ENCODE measurements around the gene MBLAC2. TPM values are rescaled to one million over a fixed set of nuclear protein-coding genes. Genes with fewer than 3 reads are reported as not detected.
A peak's percentile ranks its signal among the peaks of the same experiment; 100 is the strongest.

The MBLAC2 gene
- polyA plus RNA-seq, 1 donor = 5.4 TPM

GRCh38 chr5:90446961-90447360 is 27.6 kb downstream of the MBLAC2 start:
- no peak for DNase-seq

- no peak for DNase-seq
Measured at GRCh38 chr5:90440644-90441043, 33.9 kb downstream of the MBLAC2 start.

- DNase-seq = no peak
Measured at GRCh38 chr5:90438100-90438499, 36.5 kb downstream of the MBLAC2 start.

- no peak for DNase-seq
Measured at GRCh38 chr5:90437663-90438062, 36.9 kb downstream of the MBLAC2 start.

- peak; percentile 20 for DNase-seq
Measured at GRCh38 chr5:90434116-90434714, 40.4 kb downstream of the MBLAC2 start.

- no peak for DNase-seq
Measured at GRCh38 chr5:90424245-90424644, 50.3 kb downstream of the MBLAC2 start.

- no peak for DNase-seq
Measured at GRCh38 chr5:90421136-90421535, 53.4 kb downstream of the MBLAC2 start.

- DNase-seq = no peak
Measured at GRCh38 chr5:90418214-90418613, 56.4 kb downstream of the MBLAC2 start.

- peak; percentile 18 for DNase-seq
Measured at GRCh38 chr5:90410178-90410762, 64.3 kb downstream of the MBLAC2 start.

- peak; percentile 95 for DNase-seq
Measured at GRCh38 chr5:90409318-90410177, 65.0 kb downstream of the MBLAC2 start, which contains the start of gene CETN3. Gene CETN3 (minus strand): TSS chr5:90409756. CDS start chr5:90409661, 95 bp downstream.

GRCh38 chr5:90408571-90409317 is 65.8 kb downstream of the MBLAC2 start:
- no peak for DNase-seq

Other genes starting within 250 kb of the MBLAC2 start
- 27.9 TPM for gene CETN3, start 65.0 kb downstream of the MBLAC2 start, polyA plus RNA-seq (ENCODE audit: insufficient read length)
- 2.4 TPM for gene POLR3G, start 93 bp upstream of the MBLAC2 start, polyA plus RNA-seq (ENCODE audit: insufficient read length)
- 14.3 TPM for gene LYSMD3, start 54.8 kb upstream of the MBLAC2 start, polyA plus RNA-seq (ENCODE audit: insufficient read length)
- gene ADGRV1, start 84.0 kb upstream of the MBLAC2 start, polyA plus RNA-seq (ENCODE audit: insufficient read length) = 1.1 TPM